Inferior parietal cortex (tissue), 1 donor: ENCODE measurements around the gene SLX4IP.
A peak's percentile ranks its signal among the peaks of the same experiment; 100 is the strongest.

Source experiments
- DNase-seq: peaks from one replicate; pipeline ENCODE4 v3.0.0-alpha.2; 2016; ENCODE audit errors: extremely low spot score

SLX4IP gene

DNA sequence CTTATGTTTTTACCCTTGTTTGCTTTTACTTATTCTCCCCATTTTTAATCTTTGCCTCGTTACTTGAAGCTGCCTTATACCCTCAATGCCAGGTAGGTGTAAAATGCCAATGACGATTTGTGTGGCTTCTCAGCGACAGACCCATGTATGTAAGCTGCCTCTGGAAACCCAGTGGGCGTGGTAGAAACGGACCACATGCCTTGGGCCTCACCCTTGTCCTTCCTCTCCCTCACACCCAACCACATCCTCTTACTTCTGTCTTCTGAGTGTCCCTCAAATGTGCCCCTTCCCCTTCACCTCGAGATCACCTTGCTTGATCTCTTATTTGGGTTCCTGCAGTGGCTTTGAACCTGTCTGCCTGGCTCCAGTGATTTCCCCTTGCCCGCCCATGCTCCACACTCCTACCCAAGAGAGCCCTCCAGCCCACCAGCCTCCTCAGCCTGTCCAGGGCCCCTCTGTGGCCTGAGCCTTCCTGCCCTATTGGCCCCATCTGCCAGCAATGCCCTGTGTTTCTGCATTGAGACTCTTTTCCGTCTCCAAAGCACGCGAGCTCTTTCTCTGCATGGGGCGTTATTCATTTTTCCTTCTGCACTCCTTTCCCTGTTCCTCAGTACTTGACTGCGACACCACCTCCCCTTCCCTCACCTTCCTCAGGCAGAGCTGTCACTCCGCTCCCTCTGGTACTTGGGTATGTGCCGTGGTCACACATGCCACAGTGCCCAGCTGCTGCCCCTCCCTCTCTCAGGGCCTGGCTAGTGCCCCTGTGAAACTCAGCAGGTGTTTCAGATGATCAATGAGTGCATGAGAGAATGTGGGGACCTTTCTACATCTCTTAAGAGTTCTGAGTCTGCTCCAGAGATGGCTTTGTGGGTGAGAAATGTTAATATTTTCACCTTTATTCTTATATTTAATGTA, 115.4 kb downstream of the SLX4IP start:
- DNase-seq, result no peak

DNA sequence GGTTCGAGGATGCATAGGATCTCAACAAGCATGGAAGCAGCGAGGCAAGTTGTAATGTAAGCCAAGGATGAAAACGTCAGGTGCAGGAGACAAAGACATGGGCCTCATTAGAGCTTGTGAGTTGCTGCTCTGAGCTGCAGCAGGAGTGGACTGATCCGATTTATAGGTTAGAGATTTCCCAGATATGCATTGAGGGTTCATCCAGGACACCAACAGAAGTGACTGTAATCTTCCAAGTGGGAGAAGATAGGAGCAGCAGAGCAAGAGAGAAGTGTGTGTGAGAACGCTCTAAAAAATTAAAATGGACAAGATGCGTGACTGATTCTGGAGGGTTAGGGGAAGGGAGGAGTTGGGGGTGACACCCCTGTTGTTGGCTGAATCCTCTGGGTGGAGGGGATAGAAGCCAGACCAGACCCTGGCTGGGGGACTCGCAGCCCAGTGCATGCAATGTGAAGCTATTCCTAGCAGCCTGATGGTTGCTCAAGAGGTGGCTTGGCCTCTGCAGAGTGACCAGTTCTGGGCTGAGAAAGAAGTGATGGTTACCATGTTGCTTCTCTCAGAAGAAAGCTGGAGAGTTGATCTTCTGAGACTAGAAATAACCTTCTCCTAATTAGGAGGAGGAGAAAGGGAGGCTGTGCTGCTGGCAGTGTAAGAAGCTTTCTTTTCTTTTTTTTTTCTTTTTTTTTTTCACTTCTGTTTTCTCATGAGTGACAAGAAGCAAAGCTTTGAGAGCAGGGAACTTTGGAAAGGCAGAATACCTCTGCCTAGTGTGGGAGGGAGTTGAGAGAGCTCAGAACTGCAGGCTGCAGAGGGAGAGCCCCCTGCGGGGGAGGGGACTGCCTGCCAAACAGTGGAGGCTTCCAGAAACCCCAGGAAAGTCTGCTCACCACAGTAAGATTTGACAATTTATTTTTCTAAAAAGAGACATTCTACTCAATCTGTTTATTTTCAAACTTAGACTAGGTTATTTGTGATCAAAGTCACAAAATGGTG, 116.9 kb downstream of the SLX4IP start:
- no peak for DNase-seq

DNA sequence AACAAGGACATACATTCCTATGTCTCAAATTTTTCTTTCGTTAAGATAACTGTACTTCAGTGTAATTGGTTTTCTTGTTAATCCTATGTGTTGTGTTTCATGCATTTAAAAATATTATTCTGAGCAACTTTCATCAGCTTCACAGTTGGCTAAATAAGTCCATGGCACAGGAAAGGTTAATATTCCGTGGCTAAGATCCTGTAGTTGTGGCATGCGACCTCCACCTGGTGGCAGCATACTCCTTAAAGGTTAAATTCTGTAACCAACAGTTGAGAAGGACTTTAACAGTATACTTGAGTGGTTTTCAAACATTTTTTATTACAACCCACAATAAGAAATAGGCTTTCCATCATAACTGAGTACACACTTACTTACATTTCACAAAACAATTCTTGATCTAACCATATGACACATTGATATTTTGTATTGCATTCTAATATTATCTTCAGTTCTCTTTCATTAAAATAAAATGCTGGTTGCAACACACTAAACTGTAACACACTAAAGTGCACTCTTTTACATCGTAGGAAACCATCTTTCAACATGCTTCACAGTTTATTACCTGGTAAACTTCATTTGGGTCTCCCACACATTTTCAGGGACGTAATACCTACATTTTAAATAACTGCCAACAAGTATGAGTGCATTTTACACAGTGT, 118.3 kb downstream of the SLX4IP start:
- DNase-seq, result peak; percentile 70

DNA sequence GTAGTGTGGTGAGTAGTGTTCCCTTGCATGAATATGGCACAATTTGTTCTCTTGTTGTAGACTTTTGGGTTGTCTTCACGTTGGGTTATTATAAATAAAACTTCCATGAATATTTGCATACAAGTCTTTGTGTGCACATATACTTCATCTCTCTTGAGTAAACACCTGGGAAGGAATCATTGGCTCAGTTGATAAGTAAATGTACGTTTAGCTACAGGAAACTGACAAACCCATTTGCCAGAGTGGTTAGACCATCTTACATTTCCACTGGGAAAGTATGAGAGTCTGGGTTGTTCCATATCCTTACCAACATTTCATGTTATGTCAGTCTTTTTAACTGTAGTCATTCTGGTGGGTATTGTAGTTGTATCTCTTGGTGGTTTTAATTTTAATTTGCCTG, 119.2 kb downstream of the SLX4IP start:
- no peak for DNase-seq

DNA sequence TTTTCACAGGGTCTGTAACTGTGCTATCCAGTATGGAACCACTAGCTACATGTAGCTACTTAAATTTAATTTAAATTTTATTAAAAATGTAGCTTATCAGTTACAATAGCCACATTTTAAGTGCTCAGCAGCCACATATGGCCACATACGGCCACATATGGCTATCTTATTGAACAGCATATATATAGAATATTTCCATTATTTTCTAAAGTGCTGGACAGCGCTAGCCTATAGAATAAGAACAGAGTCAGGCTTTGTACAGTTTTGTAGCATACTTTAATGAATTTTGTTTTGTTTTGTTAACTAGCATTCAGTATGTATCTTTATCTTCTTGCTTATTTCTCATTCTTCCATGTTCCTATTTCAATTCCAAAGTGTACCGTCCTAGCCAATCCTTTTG, 120.3 kb downstream of the SLX4IP start:
- DNase-seq, result no peak

DNA sequence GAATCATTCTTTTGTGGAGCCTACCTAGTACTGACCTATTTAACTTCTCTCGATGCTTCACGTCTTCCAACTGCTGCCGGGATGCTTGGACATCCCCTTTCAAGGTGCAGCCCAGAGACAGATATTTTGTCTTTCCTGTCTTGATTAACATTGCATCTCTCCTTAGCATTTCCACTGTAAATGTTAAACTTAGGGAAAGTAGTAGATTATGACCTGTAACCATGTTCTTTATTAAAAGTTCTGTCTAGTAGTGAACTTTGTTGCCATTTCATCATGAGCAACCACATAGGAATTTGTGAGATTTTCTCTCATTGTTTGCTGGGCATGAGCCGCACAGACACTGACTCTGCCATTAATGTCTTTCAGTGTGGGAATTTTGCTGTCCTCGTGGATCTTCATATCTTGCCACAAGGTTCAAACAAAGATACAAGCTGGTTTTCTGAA, 120.8 kb downstream of the SLX4IP start:
- no peak for DNase-seq

DNA sequence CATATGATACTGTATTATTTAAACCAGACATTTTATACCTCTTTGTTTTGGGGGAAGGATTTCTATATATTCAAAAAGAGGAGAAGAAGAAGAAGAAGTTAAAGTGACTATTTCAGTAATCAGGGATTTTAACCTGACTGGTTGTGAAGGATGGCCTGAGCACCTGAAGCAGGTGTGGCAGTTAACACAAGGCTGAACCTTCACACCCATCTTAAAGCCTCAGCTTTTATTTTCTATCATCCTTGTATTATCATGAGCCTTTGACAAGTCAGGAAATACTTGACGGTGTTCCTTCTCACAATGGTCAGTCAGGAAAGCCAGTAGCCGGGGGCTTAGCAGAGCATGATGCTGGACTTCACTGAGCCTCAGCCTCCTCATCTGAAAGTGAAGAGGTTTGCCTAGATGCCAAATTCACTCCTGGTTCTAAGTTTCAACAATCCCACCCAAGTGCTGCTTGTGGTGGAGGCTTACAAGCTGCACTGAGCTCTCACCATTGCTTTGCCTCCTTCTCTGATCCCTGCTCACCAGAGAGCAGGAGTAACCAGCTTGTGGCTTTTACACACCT, 121.5 kb downstream of the SLX4IP start:
- no peak for DNase-seq

DNA sequence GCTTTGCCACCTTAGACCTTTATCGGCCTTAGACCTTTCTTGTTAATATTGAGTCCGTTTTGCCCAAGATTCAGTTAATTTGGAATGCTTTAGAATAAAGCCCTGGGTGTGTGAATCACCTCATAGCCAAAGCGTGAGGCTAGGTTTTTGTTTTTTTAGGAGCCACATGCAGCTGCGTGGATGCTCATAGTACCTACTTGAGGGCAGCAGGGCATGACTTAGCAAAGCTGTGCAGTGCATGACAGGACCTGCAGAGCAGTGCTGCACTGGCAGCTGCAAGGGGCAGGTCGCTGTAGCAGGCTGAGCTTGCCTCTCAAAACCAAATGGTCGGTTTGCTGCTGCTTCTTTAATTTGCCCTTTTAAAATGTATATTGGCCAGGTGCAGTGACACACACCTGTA, 122.6 kb downstream of the SLX4IP start:
- DNase-seq, result no peak

DNA sequence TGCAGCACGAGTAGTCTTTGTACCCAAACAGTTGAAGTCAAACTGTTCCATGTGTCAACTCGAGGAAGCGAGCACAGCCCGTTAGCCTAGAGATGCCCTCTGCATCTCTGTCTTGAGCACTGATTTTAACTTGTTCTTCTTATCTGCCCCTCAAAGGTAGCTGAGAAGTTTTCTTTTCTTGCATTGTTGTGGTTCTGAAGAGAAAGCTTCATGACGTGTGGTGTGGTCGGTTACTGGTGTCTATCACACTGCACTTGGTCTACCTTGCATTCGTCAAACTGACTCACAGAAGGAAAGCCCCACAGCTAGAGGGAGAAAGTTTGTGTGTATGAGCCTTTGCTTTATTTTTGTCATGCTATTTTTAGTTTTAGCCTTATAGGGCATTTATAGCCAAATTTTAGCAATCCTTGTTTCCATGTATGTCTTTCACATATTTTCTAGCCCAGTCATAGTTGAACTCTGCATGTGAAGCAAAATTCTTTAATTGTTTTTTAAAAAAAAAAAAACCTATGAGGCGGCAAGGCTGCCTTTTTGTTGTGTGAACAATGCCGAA, 123.6 kb downstream of the SLX4IP start:
- no peak for DNase-seq

DNA sequence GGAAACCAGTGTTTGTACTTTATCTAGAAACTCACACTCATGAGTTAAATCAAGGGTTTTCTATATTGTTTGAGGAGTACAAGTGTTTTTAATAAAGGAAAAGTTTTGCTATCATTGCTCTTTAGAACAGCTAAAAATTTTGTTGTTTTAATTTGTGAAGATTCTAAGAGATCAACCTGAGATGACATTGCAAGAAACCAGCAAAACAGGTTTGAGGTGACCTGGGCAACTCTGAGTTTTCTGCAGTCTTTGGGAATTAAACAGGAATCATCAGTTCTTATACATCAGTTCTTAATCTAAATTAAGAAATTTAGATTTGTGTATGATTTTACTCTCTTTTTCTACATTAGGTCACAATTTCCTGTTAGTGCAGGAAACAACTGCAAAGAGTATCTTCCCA, 124.2 kb downstream of the SLX4IP start:
- DNase-seq, result no peak

DNA sequence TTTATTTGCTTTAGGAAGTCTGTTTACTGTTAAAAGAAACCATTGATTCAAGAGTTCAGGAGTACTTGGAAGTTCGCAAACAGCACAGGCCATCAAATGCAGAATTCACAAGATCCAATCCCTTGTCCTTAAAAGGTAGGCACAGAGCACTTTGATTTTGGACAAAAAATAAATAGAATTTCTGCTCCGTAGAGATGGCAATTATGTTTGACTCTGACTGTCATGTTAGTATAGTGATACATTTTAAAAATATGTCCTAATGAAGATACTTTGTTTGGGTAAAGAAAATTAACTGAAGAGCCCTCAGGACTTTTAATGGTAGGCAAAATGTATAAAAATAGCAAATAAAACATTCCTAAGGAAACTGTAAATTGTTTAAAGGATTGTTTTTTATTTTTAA, 125.6 kb downstream of the SLX4IP start:
- no peak for DNase-seq

DNA sequence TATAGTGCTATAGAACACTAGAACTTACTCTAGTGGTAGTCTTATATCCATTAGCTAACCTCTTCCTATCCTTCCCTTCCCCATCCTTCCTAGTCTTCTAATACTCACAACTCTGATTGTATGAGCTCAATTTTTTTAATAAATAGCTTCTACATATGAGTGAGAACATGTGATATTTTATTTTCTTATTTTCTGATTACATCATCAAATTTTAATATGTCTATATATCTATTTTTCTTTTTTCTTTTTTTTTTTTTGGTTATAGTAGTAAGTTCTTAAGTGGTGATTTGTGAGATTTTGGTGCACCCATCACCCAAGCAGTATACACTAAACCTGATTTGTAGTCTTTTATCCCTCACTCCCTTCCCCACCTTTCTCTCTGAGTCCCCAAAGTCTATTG, 126.2 kb downstream of the SLX4IP start:
- DNase-seq, result no peak

DNA sequence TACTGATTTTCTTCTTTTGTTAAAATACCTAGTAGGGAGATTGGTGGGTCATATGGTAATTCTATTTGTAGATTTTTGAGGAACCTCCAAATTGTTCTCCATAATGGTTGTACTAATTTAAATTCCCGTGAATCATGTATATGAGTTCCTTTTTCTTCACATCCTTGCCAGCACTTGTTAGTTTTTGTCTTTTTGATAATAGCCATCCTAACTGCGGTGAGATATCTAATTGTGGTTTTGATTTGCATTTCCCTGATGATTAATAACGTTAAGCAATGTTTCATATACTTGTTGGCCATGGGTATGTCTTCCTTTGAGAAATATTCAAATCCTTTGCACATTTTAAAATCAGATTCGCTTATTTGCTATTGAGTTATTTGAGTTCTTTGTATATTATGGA, 127.8 kb downstream of the SLX4IP start:
- DNase-seq, result no peak

DNA sequence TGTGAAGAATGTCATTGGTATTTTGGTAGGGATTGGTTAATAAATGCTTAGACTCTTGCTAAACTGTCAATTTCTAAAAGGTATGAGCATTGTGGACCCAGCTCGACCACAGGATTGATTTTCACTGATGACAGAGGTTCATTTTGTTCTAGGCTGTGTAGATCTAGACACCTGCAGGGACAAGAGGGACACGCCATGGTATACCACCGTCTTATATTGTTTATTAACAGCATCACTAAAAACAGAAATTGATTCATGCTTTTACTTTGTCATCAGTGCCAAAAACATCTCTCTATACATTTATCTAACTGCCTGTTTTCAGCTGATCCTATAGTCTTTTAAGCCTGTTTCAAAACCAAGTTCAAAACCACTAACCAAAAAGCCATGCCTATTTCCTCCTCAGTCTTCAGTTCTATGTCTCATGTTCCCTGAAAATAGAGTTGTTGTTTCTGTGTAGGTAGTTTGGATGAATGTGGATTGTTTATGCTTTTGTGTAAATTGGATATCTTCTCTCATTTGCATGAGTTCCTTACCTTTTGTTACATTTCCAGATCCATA, 128.9 kb downstream of the SLX4IP start:
- no peak for DNase-seq

DNA sequence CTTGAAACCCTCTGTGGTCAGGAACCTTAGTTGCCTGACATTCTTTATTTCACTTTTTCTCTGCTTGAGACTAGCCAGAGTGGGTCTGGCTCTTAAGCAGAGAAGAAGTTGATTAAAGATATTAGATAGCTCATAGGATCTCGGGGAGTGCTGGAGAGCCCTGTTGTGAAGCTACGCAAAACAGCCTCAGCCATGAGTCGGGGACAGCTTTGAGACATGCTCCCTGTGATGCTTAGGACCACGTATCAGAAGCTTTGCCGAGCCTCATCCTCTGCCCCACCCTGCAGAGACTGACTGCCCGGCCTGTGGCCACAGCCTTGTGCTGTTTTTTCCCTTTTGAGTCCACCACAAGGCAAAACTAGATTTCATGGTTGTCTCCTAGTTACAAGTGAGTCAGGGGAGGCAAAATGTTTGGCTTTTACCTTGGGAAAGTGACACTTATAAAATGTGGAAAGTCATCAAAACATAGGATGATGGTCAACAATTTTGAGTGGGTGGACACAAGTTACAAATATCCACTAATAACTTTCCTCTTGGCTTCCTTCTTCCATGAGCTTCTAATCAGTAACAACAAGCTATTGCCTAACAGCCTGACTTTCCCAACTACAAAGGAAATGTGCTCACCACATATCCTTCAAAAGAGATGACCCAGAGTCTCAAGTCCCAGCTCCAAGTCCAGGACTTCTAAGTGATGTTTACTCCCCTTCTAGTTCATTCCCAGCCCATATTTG, 130.3 kb downstream of the SLX4IP start:
- no peak for DNase-seq

DNA sequence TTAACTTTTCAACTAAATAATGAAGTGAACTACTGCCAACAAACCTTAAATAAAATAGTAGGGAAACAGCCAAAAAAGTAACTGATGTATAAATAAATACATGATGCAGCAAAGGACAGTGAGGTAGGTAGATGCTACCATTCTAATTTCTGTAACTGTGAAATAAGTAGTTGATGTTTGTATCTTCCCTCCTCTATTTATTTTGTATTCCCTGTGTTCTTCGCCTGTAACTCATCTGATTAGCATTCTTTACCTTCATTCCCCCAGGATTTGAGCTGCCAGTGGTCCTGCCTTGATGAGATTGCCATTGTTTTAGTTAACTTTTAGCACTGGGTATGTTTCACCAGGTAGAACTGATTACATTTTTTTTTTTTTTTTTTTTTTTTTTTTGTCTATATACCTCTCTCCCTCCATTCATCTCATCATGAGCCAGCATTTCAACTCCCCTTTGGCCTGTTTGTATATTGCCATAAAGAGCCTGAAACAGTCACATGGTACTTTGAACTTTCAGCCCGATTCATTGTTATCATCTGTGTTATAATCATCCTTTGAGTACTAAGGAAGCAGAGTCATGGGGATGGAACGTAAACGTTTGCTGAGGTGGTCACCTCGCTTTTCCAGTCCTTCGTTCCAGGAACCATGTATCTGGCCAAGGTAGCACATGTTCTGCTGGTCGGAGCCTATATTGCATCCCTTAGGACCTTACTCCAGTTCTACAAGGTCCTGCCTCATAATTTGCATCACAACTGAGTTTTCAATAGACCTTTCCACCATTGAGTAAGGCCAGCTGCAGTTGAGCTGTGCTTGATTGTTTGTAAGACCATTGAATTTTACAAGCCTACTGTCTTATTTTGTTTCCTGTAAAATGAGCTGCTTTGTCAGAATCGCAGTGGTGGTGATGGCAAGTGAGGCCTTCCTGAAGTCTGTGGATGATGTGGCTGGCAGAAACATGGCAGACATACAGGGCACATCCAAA, 131.1 kb downstream of the SLX4IP start:
- no peak for DNase-seq

DNA sequence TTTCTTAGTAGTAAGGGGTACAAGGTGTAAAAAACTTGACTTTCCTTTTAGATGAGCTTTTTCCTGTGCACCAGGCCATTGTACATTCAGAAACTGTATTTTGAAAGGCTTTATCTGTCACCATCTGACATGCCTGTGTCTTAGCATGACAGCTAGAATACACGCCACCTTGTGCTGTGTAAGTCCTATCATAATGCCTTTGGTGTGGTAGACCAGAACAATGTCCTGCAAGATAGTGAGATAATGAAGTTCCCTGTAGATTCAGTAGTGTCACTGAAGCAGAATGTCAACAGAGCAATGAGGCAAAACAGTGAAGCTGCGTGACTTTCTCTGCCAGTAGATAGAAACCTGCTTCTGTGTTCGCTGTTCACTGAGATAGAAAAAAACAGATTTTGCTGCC, 132.9 kb downstream of the SLX4IP start:
- no peak for DNase-seq

DNA sequence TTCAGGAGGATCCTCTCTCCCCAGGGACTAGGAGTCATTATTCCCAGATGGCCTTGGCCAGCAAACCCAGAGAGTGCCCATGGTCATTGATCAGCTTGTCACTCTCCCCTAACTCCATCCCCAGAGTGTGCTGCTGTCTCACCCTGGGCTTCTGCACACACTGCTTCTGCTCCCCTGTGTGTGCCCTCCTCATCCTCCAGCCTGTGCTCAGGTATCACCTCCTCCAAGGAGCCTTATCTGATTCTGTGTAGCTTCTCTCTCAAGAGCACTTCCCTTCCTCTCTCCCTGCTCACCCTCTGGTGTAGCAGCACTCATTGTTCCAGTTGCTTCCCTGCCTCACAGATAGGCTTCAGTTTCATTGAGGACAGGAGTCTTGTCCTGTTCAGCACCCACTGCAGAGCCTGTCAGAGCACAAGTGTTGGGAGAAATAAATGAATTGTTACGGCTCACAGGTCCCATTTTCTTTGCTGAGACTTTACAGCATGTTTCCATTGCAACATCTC, 136.3 kb downstream of the SLX4IP start:
- DNase-seq, result no peak

DNA sequence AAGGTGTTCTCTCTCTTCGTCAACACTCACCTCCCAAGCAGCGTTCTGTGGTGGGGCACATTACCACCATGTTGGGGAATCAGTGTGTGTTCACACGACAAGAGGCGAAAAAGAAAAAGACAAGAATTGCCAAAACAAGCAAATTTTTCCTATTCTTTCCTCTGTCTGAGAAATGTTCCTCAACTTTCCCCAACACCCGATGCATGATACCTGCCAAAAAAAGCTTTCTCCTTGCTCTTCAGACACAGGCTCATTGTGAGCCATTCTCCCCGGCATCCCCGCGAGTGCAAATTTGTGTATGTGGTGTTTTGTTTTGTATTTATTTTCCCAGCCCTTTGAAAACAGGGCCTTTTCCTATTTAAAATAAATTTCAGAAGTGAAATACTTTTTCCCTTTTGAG, 137.7 kb downstream of the SLX4IP start:
- DNase-seq, result no peak
